G401.6 (cell line): ENCODE results near the gene NCOA6.
"Not testable (repeated sequence)": the region's sequence is repeated elsewhere in the genome, so short reads cannot be mapped to it uniquely, and the experiment has no call there.

ENCODE experiments used
- FAIRE-seq: peaks from 2 replicates; lab custom pipeline; 2012; peaks lifted over from hg19 to GRCh38; lab: Jason Lieb, UNC

NCOA6 gene

DNA sequence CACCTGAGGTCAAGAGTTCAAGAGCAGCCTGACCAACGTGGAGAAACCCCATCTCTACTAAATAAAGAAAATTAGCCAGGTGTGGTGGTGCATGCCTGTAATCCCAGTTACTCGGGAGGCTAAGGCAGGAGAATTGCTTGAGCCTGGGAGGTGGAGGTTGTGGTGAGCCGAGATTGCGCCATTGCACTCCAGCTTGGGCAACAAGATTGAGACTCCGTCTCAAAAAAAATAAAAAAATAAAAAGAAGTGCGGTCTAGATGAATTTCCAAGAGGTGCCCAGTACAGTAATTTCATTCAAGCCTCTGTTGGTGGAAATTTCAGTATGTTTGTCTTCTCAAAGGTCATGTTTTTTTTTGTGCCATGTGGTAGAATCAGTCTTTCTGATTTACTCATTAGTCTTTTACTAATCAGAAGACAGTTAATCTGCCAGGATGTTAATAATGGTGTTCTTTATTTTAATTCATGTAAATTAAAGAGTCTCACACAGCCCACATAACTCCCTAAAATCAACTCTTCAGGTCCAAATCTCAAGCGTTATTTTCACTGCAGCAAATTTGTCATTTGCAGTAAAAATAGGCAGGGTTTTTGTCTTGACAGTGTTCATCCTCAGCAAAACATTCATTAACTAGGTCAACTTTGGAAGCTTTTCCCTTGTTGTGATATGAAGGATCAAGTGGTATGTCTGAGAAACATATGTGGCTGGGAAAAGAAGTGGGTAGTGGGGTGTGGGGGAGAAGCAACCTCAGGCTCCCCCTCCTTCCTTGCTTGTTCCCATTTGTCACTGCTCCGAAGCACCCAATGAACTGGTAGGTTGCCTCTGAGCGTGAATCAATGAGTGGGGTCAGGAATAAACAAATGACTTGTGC is 108.0 kb downstream of the NCOA6 start:
- FAIRE-seq = no peak

DNA sequence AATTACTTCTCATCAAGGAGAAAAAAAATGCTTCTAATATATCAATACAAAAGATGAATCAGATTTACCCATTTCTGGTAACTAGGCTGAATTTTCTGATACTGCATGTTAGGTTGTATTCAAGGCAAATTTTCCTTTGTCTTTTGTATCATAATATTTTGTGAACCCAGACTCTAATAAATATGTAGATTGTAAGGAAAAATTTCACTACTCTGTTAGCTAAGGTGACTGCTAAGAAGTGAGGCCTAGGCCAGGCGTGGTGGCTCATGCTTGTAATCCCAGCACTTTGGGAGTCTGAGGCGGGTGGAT is 108.6 kb downstream of the NCOA6 start:
- no peak for FAIRE-seq

DNA sequence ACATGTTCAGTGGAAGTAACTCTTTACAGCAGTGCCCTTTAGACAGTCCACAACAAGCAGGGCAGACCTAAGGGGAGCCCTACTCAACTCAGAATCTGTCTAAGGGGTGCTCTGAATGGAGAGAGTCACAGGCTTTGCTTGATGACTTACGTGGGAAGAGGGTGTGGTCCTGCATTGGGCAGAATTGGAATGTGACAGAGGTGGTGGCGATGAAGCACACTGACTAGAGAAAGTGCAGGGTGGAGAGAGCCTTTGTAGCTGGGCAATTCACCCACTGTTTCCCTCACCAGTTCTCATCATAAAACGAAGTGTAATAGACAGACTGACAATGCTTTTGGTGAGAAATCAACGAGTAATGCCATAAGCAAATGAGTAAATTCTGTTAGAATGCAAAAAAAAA is 110.1 kb downstream of the NCOA6 start:
- no peak for FAIRE-seq

DNA sequence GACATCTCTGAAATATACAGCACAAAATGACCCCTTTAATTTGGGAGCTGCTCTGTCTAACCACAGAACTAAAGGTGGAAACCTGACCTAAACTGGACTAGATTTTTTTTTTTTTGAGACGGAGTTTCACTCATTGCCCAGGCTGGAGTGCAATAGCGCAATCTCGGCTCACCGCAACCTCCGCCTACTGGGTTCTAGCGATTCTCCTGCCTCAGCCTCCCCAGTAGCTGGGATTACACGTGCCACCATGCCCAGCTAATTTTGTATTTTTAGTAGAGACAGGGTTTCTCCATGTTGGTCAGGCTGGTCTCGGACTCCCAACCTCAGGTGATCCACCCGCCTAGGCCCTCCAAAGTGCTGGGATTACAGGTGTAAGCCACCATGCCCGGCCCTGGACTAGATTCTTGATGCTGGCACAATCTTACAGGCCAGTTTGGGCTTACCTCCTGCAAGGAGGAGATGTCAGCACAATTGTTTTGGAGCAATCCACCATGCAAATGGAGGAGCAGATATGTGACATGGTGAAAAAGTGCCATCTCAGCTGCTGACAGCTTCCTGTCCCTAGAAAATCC is 111.4 kb downstream of the NCOA6 start:
- FAIRE-seq = not testable (repeated sequence)

DNA sequence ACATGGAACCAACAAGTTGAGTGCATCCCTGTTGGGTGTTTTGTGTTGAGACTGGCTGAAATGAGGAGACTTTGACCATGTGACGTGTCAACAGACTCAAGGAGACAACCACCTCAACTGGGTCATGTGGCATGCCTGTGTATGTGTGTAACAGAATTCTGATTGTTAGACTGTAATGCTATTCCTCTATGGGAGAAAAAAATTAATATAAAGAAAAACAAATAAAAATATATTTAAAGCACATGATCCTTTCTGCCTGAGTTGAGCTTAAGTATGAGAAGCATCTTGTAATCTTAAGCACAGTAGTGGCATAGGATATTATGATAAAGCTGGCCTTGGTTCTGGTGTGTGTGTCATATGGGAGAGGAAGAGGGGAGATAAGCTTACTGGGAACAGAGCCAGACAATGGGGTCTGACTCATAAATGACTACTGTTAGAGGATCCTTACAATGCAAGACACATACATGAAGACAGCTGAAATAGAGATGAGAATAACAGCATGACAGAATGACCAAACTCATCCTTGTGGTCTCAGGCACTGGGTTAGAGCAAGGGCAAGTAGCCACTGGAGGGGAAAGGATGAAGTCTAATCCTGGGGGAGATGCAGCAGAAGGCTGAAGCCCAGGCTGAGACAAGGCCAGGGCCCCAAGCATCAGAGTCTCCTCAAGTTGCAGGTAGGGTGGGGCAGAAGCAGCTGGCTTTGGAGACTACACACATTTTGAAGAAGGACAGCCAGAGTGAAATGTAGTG is 112.1 kb downstream of the NCOA6 start:
- FAIRE-seq = no peak

DNA sequence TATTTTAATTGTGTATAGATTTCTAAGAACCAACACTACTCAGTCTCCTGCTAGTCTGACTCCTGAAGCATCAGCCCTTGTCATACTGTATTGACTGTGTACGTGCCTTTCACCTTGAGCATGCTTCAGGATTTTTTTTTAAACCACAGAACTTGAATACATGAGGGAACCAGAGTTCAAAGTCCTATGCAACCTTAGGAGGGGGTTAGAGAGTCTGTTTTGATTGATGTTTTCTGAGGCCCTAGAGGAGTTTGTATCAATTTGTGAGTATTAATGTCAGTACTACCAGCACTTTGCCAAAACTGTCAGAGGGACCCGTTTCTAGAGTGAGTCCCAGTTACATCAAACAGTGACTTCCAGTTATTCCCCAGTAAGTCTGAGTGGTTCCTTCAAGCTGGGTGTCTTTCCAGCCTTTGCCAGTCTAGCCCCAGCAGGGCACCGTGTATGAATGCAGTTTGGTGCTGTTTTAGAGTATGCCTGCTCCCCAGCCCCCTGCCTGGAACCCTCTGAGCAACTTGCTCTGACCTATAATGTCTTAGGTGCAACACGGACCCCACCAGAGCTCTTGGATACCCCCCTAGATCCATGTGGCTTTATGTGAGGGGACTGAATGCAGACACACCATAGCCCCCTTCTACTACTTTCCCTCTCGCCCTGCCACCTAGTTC is 112.8 kb downstream of the NCOA6 start:
- FAIRE-seq = no peak

DNA sequence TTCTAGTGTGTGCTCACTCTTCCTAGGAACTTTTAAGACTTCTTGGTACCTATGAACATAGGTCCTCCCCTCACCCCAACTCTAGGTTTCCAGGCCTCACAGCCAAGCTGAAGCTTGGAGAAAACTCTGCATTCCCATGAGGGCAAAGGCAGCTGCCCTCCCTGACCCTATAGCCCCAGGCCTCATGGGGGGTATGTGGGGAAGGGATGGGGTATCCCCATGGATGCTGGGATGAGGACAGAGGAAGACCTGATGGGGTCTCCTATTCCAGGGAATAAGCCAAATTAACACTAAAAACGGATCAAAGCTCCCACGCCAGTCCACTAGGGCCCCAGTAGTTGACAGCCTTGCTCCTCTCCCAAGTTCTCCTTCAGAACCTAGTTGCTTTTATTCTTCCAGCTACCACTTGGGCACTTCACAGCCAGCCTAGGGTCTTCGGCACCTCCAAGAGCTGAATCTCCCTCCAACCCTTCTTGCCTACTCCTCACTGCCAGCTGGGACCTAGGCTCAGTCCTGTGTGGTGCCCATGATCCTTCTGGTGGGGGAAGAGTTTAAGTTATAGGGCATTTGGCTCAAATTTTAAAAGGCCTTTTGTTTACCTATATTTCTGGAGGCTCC is 113.5 kb downstream of the NCOA6 start:
- no peak for FAIRE-seq

DNA sequence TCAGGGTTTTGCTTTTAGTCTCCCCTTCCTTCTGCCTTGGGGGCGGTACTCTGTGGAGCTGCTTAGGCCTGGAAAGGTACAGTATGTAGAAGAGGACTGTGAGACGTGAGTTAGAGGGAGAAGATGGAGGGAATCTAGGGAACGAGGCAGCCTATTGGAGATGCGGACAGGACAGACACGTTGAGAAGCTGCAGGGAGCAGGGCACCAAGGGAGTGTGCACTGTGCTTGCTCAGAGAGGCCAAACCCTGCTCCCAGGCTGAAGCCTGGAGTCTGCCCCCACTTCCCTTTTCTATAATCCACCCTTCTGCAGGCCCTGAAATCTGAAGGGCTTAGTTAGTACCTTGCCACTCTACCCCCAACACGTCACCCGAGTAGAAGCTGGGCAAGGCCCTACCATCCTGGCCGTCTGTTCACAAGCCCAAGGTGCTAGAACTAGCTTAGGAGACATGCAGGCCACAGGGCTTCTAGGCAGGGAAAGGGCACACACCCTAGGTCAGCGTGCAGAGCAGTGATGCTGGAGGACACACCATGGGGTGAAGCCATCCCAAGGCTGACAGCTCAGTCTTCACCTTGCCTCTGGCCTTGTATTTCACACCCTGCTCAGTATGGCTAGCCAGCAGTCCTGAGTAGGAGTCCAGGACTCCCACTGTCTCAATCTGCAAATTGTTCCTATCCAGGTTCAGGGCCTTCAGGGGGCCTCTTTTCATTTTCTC is 114.4 kb downstream of the NCOA6 start:
- FAIRE-seq = no peak

DNA sequence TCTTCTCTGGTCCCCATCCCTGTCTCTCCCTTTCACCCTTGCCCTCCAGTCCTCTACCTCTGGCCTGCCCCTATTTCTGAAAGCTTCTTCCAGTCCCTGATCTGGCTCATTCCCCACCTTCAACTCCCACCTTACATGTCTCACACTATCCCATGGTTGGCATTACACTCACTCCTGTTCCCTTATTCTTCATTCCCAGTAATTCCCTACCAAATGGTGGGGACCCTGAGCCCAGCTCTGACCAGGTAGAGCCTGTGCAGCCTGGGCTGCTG is 114.9 kb downstream of the NCOA6 start:
- FAIRE-seq = no peak

DNA sequence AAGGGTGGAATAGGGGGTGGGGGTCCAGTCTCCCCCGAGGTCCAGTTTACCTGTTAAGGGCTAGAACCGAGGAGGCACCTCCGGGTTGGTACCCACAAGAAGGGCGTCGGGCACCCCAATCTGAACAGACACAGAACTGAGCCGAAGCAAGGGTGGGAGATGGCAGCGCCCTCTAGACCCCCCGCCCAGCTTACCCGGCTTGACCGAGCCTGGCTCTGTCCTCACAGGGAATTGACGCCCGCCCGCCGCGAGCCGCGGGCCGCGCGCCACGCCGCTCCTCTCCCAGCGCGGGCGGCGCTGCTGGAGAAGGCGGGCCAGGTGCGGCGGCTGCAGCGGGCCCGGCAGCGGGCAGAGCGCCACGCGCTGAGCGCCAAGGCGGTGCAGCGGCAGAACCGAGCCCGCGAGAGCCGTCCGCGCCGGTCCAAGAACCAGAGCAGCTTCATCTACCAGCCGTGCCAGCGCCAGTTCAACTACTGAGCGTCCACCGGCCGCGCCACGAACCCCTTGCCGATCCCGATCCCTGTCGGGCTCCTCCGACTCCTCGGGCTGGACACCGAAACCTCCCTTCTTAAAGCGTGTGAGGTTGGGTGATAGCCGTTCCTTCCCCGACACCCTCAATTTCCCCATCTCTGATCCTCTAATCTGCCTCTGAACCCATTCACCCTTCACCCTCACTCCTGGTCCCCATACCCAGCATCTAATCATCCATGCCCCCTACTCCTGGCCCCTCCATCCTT is 115.5 kb downstream of the NCOA6 start:
- FAIRE-seq = no peak

DNA sequence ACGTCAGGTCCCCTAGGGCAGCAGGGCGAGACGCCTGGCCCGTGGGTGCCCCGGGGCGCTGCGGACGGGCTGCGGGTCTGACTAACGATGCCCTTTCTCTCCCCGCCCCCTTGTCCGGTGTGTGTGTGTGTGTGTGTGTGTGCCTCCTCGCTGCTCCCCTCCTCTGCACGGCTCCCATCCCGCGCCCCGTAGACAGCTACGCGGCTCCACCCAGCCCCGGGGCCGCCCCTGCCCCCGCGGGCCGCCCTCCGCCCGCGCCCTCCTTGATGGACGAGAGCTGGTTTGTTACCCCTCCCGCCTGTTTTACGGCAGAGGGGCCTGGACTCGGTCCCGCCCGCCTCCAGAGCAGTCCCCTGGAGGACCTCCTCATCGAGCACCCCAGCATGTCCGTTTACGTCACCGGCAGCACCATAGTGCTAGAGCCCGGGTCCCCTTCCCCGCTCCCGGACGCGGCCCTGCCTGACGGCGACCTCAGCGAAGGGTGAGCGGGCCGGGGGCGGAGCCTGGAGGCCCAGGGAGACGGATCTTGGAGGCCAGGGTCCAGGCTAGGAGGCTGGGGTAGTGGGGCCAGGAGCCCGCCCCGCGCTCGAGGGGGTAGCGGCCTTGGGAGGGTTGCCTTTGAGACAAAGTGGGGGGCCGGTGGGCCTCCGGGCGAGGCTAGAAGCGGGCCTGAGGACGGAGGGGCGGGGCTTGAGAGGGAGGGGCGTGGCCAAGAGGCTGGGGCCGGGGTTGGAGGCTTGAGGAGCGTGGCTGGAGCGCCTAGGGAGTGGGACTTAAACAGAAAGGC is 116.2 kb downstream of the NCOA6 start:
- no peak for FAIRE-seq

DNA sequence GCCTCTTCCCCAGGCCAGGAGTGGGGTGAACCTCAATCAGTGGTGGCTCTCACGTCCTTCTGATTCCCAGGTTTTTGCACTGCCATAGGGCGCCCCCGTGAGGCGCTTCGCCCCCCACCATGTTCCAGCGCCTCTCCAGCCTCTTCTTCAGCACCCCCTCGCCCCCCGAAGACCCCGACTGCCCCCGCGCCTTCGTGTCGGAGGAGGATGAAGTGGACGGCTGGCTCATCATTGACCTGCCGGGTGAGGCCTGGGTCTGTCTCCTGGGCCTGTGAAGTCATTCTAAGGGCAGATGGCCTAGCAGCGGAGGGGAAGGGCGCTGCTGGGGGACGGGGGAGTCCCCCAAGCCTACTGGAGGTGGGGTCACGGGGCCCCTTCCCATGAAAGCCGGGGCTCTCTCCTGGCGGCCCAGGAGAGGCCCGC is 116.8 kb downstream of the NCOA6 start:
- no peak for FAIRE-seq

DNA sequence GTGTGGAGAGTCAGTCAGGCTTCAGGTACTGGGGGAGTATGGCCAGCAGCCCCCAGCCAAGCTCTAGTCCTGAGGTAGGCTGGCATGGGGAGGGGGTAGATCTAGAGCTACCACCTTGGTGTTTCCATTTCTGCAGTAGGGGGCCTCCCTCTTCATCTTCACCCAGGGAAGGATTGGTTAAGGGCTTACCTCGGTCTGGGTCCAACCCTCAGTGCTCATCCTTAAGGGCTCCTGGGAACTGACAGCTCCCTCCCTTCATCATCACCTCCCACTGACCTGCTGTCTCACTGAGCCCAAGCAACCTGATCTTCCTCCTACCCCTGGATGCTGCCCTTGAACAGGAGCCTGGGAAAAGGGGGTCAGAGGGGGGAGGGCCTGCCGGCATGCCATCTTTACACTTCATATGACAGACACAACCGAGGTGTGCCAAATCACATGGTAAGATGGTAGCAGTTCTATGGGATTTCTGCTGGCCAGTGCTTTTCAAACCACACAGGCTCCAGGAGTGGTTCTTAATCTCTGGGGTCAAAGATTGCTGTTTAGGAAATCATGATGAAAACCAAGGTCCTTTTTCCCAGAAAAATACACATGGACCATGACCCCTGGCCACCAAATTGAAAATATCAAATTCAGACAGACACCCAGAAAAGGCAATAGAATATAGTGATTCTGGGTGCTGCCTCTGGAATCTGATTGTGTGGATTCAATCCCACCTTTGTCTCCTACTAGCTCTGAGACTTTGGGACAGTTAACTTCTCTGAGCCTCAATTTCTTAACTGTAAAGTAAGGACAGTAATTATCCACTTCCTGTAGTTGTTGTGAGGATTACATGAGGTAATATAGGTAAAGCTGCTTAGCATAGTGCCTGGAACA is 118.3 kb downstream of the NCOA6 start:
- FAIRE-seq = no peak

DNA sequence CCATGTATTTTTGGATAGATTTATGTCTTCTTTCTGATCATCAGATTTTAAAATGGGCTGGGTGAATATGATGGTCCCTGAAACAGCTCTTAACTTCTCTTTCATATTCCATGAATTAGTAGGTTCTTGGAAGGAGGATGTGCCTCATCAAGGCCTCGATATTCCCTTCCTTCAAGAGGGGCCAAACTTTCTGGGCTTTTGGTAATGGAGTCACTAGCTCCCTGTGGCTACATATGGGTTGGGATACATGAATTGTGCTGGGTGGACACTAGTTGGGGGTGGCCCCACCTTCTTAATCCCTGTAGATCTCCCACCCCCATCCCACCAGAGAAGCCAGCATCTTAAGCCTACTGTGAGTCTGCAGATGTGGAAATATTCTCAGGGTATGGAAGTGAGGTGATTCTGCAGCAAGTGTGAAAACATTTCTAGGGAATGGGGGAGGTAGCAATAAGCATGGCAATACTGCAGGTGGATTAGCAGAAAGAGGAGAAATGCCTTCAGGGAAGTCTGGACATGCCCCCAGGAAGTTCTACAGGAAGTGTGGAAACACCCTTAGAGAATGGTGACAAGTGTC is 119.1 kb downstream of the NCOA6 start:
- no peak for FAIRE-seq

DNA sequence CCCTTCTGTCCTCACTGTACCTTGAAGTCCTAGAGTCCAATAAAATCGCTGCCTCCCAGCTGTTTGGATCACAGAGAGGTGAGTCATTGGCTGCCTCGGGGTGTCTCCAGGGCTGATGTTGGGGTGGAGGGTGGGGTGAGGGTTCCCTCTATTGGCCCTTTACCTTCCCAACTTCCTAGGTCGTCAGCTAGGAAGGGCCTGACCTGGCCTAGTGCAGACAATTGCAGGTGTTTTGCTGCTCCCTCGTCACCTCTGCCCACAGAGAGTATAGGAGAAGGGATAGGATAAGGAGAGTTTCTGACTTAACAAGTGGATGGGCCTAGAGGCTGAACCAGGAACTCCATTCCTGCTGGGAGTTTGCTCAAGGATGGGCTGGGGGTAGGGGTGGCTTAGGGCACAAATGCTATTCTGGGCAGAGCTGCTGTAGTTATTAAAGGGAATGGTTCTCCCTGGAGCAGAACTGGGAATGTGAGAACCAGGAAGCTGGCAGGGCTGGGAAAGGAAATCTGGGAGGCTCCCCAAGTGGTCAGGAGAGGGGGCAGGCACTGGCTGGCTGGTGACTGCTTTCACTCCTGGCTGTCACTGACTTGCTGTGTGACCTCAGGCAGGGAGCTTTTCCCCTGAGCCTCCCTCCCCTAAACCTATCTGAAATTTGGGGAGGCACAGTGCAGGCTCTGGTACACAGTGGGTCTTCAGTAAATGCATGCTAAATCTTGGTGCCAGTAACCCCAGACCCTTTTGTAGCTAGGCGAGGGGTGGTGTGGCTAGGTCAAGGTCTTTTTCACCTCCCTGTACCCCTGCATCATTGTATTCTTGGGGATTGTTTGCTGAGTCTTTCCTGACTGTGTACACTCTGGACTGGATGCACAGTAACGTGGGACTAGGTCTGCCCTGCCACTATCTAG is 119.8 kb downstream of the NCOA6 start:
- no peak for FAIRE-seq

DNA sequence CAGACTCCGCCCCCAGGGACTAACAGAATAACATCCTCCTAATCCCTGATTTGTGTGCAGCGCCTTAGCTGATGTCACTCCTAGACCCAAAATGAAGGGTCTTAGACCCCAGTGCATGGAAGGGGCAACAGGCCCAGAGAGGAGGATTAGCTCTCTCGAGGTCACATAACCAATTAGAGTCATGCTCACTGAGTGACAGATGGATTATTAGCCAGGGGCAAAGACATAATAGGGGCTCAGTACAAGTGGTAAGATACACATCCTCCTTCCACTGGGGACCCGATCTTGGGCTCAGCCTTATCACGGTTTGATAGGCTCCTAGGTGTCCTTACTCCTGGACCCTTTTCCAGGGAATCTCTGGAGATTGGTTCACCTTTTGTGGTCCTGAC is 120.4 kb downstream of the NCOA6 start:
- no peak for FAIRE-seq

DNA sequence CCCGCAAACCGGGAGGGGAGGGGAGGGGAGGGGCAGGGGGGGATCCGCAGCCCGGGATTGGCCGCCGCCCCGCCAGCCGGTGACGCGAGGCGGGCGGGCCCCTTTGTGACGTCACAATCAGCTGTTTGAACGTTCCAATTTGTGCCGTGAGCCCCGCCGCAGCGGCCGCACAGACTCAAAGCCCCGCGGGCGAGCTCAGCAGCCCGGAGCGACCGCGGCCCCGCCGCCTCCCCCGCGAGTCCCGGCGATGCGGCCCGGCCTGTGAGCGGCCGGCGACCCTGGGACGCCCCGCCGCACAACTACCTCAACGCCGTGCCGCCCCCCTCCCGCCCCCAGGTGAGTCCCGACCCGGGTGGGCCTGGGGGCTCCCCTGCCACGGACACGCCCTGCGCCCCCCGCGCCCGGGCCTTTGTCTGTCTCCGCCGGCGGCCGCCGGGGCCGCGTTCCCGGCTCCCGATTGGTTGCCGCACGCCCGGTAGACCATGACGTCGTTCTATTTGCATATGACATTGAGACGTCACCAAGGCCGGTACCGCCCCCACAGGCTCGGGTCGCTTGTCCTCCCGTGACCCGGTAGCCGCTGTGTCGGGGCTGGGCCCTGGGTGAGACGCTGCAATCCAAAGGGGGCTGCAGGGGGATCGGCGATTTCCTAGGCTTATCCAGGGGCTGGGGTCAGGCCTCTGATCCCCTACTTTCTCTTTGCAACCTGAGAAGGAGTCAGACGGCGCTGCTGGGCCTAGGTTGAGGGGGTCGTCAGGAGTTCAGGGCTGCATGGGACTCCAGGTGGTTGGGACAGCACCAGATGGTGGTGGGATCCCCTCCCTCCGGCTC is 121.1 kb downstream of the NCOA6 start, which contains the start of gene TP53INP2:
Gene TP53INP2, plus strand, starts transcription at position 168 of the 831 bp plus-strand sequence. CDS start 4,396 bp downstream, outside the sequence.
- FAIRE-seq = no peak
